Astrocyte of the spinal cord (primary cell): ENCODE results near the gene THSD1.
"Not testable (repeated sequence)": the region's sequence is repeated elsewhere in the genome, so short reads cannot be mapped to it uniquely, and the experiment has no call there.

ENCODE experiments used
- DNase-seq: peaks from one replicate; pipeline ENCODE4 v3.0.0; 2011; ENCODE audit warnings: low read depth, low spot score
- H3K4me3 ChIP-seq: 2 replicates; pipeline ENCODE4 v1.5.1; 2011; ENCODE audit warnings: low read depth, mild to moderate bottlenecking, low read length, moderate library complexity
- CTCF ChIP-seq: IDR thresholded peaks from 2 replicates; pipeline ENCODE4 v1.5.1; 2012; ENCODE audit warnings: low read depth, mild to moderate bottlenecking, low read length, inconsistent platforms
- in situ Hi-C: cut with HindIII; loops from 2 replicates; pipeline ENCODE4 v1.10.0; 2017; ENCODE audit warnings: low sequenced_read_pairs

The THSD1 gene

GRCh38 chr13:52348071-52348470 is 57.9 kb downstream of the THSD1 start:
- in situ Hi-C loops = no loop called here
- no peak for TF ChIP-seq CTCF
- no peak overlapping the region for H3K4me3 ChIP-seq
- peak; percentile 84 for DNase-seq

- no peak for DNase-seq
- no peak for TF ChIP-seq CTCF
- in situ Hi-C loops = no loop called here
- H3K4me3 ChIP-seq = no peak overlapping the region
These were observed 60.2 kb downstream of the THSD1 start for GRCh38 chr13:52345631-52346251.

GRCh38 chr13:52345048-52345447 is 60.9 kb downstream of the THSD1 start:
- in situ Hi-C loops = no loop called here
- DNase-seq = peak; percentile 61
- no peak overlapping the region for H3K4me3 ChIP-seq
- TF ChIP-seq CTCF = no peak

- TF ChIP-seq CTCF = no peak
- no peak for DNase-seq
- in situ Hi-C loops = no loop called here
- H3K4me3 ChIP-seq = no peak overlapping the region
These were observed 61.9 kb downstream of the THSD1 start for GRCh38 chr13:52344108-52344507.

GRCh38 chr13:52342203-52342602 is 63.8 kb downstream of the THSD1 start:
- in situ Hi-C loops, H3K4me3 ChIP-seq, DNase-seq: not testable (repeated sequence)

- H3K4me3 ChIP-seq, DNase-seq, in situ Hi-C loops: not testable (repeated sequence)
These were observed 68.0 kb downstream of the THSD1 start for GRCh38 chr13:52337828-52338455.

GRCh38 chr13:52334107-52334506 is 71.9 kb downstream of the THSD1 start:
- H3K4me3 ChIP-seq, in situ Hi-C loops, DNase-seq: not testable (repeated sequence)

- H3K4me3 ChIP-seq, in situ Hi-C loops, DNase-seq: not testable (repeated sequence)
These were observed 74.1 kb downstream of the THSD1 start for GRCh38 chr13:52331844-52332243.
